GM18511 (cell line): ENCODE data around the gene STPG4.
"Not testable (repeated sequence)": the region's sequence is repeated elsewhere in the genome, so short reads cannot be mapped to it uniquely, and the experiment has no call there.

Experiments
- ATAC-seq: cut with Tn5 transposase; IDR thresholded peaks from one replicate; pipeline ENCODE4 v1.9.1; 2021; ENCODE audit warnings: mild to moderate bottlenecking, moderate library complexity; ENCODE audit not compliant: unreplicated experiment

Gene STPG4

GRCh38 chr2:47173986-47174732 lies 19.1 kb upstream of the STPG4 start:
- ATAC-seq: no peak

DNA sequence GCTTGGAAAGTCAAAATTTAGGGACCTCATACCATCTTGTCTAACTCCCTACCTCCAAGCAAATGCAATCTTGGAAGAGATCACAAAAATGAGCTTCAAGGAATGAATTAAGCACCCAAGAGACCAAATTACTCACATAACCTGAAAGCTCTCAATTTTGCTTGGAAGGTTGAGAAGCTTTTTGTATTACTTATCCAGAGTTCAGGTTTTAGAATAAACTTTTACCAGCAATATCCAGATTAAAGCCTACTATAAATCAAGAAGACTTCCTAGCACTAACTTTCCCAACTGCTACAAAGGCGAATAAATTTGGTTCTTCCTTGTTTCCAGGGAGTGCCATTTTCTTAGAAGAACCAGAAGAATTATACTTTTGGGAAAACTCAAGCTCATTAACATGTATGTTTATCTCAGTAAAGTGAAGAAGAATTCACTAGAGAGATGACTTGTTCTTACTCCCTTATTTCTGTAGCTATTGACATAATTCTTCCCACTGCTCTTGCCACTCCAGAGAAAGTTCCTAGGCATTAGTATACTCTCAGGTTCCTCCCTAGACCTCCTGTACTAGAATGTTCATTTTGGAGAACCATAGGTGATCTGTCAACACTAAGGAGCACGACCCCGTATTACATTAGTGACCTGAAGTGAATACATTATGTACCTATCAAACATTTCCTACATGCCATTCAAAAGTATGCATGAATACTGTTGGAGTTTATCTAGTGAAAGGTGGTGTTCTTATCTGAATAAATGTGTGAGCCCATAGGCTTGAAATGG lies 18.0 kb upstream of the STPG4 start:
- no peak for ATAC-seq

- ATAC-seq: no peak
Measured at GRCh38 chr2:47172156-47172921, 17.2 kb upstream of the STPG4 start.

- ATAC-seq: no peak
Measured at GRCh38 chr2:47169784-47170183, 14.7 kb upstream of the STPG4 start.

GRCh38 chr2:47168895-47169294 lies 13.8 kb upstream of the STPG4 start:
- not testable (repeated sequence) for ATAC-seq

DNA sequence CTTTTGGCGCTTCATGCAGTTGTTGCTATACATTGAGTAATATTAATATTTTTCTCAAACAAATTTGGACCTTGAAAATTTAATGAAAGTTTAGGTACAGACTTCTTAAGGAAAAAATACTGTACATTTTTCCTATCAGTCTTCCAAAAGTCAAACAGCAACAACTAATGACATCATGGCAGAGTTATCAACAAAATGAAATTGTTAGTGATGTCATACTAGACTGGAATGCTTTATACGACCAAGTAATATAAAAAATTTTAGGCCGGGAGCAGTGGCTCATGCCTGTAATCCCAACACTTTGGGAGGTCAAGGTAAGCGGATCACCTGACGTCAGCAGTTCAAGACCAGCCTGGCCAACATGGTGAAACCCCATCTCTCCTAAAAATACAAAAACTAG lies 12.0 kb upstream of the STPG4 start:
- no peak for ATAC-seq

- no peak for ATAC-seq
Measured at GRCh38 chr2:47165001-47165555, 10.0 kb upstream of the STPG4 start.

GRCh38 chr2:47162780-47163179 lies 7.7 kb upstream of the STPG4 start:
- no peak for ATAC-seq

DNA sequence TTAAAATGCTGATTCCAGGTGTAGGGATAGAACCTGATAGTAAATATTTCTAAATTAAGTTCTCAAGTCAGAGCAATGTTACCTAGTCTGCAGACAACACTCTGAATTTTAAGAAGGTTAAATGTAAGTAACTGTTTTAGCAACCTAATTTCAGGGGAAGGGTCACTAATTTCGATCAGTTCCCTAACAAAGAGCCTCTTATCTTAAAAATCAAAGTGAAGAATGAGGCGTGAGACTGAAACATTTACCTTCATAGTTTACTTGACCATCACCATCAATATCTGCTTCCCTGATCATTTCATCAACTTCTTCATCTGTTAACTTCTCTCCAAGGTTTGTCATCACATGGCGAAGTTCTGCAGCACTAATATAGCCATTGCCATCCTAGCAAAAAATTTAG lies 6.4 kb upstream of the STPG4 start:
- ATAC-seq: no peak

DNA sequence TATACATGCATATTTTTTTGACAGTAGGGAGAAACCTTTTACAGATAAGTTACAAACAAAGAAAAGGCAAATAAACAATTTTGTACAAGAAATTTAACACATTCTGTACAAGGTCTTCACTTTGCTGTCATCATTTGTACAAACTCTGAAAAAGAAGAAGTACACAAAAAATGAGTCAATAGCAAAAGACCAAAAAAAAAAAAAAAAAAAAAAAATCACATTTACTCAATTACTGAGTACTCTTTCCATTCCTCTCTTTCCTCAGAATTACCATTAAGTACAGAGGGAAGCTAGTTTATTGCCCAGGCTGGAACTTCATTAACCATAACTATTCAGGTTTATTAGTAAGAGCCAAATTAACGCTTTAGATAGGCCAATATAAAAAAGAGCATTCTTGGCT lies 5.6 kb upstream of the STPG4 start:
- no peak for ATAC-seq

DNA sequence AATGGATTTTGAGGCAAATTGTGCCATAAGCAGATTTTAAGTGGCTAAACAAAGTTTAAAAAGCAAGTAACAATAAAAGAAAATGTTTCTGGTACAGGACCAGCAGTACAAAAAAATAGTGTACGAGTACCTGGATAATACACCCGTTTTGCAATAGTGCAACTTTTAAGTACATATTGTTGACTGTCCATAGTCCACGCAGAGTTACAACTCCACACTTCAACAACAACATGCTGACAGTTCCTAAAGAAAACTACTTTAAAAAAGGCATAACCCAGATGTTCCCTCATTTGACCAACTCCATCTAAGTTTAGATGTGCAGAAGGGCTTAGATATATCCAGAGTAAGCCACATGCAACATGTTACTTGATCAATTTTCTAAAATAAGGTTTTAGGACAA lies 5.1 kb upstream of the STPG4 start:
- no peak for ATAC-seq

GRCh38 chr2:47159627-47160026 lies 4.5 kb upstream of the STPG4 start:
- ATAC-seq: no peak

GRCh38 chr2:47158576-47158975 lies 3.5 kb upstream of the STPG4 start:
- ATAC-seq: no peak

DNA sequence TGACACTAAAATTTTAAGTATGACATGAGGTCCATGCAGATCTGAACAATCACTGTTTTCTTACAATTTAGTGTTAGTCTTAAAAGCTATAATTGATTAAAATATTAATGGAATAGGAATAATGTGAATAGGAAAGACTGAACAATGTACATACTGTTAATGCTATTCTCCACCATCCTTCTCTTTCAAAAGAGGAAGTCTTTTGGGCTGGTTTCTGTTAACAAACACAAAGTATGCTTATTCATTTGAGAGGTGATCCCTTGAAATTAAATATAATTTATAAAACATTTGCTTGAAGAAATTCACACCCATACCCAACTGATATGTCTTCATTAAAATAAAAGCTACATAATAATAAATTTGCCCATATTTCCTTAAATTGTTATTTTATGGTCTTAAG lies 2.3 kb downstream of the STPG4 start:
- ATAC-seq: no peak

DNA sequence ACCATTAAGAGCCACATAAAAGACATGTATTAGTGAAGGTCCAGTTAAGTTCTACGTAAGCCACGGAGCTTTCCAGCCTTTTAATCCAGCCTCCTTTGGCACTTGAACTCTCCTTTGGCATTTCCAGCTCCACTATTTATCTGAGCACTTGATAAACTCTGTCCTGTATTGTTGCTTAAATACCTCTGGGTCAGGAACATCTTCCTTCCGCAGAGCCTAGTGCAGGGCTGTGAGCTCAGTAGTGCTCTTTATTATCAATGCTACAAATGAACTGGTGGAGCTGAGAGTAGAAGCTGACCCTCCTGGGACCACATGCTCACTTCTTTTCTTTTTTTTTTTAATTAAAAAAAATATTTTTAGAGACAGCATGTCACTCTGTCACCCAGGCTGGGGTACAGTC lies 4.9 kb downstream of the STPG4 start:
- ATAC-seq: no peak

DNA sequence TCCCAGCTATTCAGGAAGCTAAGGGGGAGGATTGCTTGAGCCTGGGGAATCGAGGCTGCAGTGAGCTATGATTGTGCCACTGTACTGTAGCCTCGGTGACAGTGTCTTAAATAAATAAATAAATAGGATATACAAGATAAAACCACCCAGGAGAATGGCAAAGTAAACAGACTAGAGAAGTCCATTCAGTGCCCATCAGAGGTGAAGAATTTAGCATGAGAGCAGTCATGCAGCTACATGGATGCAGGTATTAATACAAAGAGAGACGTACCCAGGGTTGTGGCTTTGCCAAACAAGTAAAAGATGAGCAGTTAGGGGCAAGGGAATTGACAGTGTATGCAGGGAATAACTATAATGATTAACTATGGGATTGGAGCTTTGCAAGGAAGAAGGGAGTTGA lies 8.1 kb downstream of the STPG4 start:
- no peak for ATAC-seq

DNA sequence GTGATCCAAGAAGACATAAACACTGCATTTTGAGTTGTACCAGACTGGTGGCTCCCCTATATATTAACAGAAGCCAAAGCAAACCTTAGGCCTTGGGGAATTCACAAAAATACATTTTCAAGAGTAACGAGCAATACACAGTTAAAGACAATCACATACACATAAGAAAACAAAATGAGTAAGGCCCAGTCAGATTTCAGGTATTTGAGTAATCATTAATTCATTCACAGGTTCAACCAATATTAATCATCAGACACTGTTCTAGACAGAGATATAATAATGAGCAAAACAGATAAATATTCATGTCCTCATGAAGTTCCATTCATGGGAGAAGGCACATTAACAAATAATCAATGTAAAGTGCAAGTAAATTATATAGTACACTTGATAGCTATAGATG lies 9.6 kb downstream of the STPG4 start:
- ATAC-seq: no peak

GRCh38 chr2:47141520-47141919 lies 13.6 kb downstream of the STPG4 start:
- no peak for ATAC-seq

DNA sequence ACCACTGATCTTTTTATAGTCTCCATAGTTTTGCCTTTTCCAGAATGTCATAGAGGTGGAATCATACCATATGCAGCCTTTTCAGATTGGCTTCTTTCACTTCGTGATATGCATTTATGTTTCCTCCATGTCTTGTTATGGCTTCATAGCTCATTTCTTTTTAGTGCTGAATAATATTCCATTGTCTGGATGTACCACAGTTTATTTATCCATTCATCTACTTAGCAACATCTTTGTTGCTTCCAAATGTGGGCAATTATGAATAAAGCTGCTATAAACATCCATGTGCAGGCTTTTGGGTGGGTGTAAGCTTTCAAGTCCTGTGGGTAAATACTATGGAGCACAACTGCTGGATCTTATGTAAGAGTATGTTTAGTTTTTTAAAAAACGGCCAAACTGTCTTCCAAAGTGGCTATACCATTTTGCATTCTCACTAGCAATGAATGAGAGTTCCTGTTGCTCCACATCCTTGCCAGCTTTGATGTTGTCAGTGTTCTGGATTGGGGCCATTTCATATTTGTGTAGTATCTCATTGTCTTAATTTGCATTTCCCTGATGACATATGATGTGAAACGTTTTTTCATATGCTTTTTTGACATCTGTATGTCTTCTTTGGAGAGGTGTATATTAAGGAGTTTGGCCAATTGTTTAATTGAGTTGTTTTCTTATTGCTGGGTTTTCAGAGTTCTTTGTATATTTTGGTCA lies 20.6 kb downstream of the STPG4 start:
- ATAC-seq: no peak

DNA sequence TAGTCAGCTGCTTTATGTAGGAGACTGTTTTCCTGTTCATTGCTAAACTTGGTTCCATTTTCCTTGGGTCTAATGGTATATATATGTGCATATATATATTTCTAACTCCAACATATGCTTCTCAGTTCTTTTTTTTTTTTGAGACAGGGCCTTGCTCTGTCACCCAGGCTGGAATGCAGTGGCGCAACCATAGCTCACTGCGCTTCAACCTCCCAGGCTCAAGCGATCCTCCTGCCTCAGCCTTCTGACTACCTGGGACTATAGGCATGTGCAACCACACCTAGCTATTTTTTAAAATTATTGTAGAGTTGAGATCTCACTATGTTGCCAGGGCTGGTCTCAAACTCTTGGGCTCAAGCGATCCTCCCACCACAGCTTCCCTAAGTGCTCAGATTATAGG lies 22.1 kb downstream of the STPG4 start:
- ATAC-seq: no peak

DNA sequence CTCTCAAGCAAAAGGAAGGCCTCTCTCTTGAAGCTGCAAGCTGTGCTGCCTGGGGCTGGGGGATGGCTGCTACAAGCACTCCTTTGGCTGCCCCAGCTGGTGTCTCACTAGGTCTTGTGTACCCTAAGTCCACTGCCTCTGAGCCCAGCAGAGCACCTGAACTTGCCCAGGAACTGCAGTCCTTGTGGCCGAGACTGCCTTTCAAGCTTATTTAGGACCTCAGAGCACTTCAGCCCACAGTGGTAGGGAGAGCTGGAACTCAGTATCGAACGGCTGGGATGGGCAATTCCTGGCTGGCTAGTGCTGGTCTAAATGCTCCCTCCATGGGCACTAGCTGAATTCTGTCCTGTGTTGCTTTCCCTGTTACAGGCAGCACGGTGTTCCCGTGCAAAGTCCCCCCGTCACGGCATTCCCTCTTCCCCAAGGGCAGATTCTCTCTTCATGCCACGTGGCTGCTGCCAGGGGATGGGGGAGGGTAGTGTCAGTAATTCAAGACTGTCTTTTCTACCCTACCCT lies 25.9 kb downstream of the STPG4 start:
- ATAC-seq: no peak
